Mucosa of stomach (tissue), 1 donor: ENCODE measurements around the gene TMEM232.

Experiments used
- H3K27me3 ChIP-seq: one replicate; pipeline ENCODE4 v1.7.0; 2013; ENCODE audit warnings: mild to moderate bottlenecking, low read length; ENCODE audit not compliant: control insufficient read depth, insufficient read depth
- H3K36me3 ChIP-seq: one replicate; pipeline ENCODE4 v1.7.0; 2013; ENCODE audit warnings: low read length; ENCODE audit not compliant: control insufficient read depth, insufficient read depth
- H3K4me1 ChIP-seq: one replicate; pipeline ENCODE4 v1.7.0; 2013; ENCODE audit warnings: mild to moderate bottlenecking, low read length; ENCODE audit not compliant: control insufficient read depth, insufficient read depth
- H3K4me3 ChIP-seq: one replicate; pipeline ENCODE4 v1.7.0; 2013; ENCODE audit warnings: low read length
- H3K9ac ChIP-seq: one replicate; pipeline ENCODE4 v1.7.0; 2013; ENCODE audit warnings: mild to moderate bottlenecking, low read length, moderate library complexity
- H3K9me3 ChIP-seq: one replicate; pipeline ENCODE4 v1.7.0; 2013; ENCODE audit warnings: mild to moderate bottlenecking, low read length, moderate library complexity; ENCODE audit not compliant: control insufficient read depth
- donor health status: Pancreatic carcinoma.

TMEM232 gene

DNA sequence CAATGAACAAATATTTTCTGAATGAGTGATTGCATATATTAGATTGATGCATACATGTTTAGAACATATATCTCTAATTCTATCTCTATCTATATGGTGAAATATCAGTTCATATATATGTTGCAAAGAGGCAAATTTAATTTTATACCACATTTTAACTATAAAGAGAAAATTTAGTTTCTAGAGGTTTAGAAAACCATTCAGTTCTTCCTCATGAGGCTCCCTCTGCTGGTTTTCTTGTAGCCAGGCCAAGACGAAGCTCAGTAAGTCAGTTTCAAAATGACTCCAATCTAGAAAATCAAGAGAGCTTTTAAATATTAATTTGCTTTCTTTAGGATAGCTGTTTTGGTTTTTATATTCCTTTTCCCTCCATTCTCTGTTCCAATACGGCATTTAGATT is 312.1 kb downstream of the TMEM232 start:
- no peak overlapping the region for H3K9ac ChIP-seq
- H3K36me3 ChIP-seq: no peaks in the 10 kb centered on the region
- no peaks in the 10 kb centered on the region for H3K9me3 ChIP-seq
- no peaks in the 10 kb centered on the region for H3K27me3 ChIP-seq
- H3K4me3 ChIP-seq: no peak overlapping the region
- H3K4me1 ChIP-seq: no peaks in the 10 kb centered on the region

DNA sequence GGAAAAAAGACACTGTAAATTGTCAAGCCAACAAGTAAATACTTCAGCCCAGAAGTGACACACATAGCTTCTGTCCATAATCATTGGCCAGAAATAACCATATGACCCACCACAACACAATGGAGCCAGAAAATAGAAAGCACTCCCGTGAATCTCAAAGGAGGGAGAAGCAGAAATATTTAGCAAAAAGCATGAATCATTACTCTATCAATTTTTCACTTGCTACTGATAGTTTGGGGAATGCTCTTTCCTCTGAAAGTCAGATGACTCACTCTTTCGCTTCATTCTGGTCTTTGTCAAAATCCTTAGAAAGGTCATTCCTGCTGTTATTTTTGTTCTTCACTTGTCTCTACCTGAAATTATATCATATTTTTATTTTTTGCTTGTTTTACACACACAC is 312.6 kb downstream of the TMEM232 start:
- Histone ChIP-seq H3K4me3 (no peak overlapping the region), H3K27me3 (no peaks in the 10 kb centered on the region), H3K9me3 (no peaks in the 10 kb centered on the region), H3K36me3 (no peaks in the 10 kb centered on the region), H3K9ac (no peak overlapping the region), H3K4me1 (no peaks in the 10 kb centered on the region)

DNA sequence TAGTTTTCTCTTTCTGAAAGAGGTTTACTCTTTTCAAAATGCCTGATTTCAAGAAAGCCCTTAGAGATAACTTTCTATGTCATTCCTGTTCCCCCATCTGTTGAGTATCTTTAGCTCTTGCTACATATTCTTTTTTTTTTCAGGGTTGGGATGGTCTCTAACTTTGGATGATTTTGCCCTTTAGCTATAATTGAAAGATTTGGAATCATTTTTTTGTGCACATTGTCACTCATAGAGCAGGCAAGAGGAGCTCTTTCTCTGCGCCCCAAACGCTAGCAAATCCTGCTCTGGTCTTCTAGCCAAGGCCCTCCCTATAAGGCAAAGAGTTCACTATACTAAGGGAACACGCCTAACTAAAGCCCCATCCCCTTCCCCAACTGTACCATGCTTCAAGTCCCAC is 316.9 kb downstream of the TMEM232 start:
- Histone ChIP-seq H3K9ac (no peak overlapping the region), H3K27me3 (no peaks in the 10 kb centered on the region), H3K4me3 (no peak overlapping the region), H3K4me1 (no peaks in the 10 kb centered on the region), H3K36me3 (no peaks in the 10 kb centered on the region), H3K9me3 (no peaks in the 10 kb centered on the region)

DNA sequence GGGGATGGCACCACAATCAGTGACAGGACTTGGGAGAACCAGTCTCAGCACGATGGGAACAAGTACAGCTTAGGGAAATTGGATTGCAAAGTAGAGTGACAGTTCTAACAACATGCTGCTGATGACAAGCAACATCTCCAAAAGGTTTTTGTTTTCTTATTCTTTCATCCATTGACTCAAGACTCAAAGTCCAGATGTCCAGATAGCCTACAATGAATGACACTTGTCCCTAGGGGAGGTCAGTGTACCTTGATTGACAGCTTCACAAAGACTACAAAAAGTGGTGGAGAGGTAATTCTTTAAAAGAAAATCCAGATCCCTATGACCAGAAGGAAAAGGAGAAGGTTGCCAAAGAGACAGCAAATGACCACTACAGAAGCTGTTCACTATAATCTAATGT is 323.9 kb downstream of the TMEM232 start:
- Histone ChIP-seq H3K36me3 (no peaks in the 10 kb centered on the region), H3K4me1 (no peaks in the 10 kb centered on the region), H3K9ac (no peak overlapping the region), H3K4me3 (no peak overlapping the region), H3K9me3 (no peaks in the 10 kb centered on the region), H3K27me3 (no peaks in the 10 kb centered on the region)

DNA sequence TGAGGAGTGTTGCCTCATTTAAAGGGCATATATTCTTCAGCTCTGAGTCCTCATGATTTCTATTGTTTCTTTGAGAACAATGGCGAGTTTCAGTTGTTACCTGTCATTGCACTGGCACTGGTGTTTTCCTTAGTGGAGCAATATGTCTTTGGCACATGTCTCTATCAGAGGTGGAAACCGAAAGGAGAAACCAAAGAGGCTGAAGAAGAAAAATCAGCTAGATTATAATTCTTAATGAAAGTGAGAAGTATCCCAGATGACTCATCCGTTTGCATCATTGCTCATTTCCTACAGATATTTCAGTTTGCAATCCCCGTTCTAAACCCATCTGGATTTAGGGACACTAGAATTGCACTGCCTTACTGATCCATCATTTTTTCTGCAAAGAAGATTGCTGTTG is 324.6 kb downstream of the TMEM232 start:
- Histone ChIP-seq H3K27me3 (no peaks in the 10 kb centered on the region), H3K36me3 (no peaks in the 10 kb centered on the region), H3K9ac (no peak overlapping the region), H3K9me3 (no peaks in the 10 kb centered on the region), H3K4me3 (no peak overlapping the region), H3K4me1 (no peaks in the 10 kb centered on the region)

DNA sequence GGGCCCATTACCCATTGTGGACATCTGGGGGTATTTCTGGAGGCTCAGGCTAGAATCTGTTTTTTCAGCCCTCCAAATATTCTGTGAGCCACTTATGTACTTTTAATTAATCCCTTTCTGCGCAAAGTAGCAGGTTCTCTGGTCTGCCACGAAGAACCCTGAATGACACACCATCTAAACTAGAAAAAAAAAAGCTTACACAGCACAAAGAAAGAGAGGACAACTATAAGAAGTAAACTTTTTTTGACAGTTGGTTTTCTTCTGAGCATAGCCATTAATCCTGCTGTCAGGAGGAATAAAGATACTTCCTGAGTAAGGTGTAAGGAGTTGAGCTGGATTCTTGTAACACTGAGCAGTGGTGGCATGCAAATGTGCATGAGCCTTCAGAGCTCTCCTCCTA is 327.5 kb downstream of the TMEM232 start:
- no peaks in the 10 kb centered on the region for H3K36me3 ChIP-seq
- H3K4me3 ChIP-seq: no peak overlapping the region
- H3K4me1 ChIP-seq: no peaks in the 10 kb centered on the region
- no peaks in the 10 kb centered on the region for H3K27me3 ChIP-seq
- no peak overlapping the region for H3K9ac ChIP-seq
- no peaks in the 10 kb centered on the region for H3K9me3 ChIP-seq

DNA sequence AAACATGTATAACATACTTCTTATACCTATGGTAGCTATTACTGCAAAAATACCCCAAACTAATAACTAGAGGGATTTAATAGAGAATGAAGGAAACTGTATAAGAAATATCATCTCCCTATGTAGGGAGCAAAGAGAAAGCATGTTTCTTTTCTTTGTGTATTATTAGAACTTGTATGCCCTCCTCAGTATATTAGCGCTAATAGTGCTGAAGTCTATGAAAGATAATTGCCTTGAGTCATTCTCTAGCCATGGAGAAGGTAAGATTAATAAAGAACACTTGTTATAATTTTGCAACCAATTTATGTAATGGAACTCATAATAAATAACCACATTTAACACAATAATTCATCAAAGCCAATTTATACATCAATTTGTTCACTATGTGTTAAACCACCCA is 329.2 kb downstream of the TMEM232 start:
- H3K9me3 ChIP-seq: no peaks in the 10 kb centered on the region
- no peak overlapping the region for H3K4me3 ChIP-seq
- no peaks in the 10 kb centered on the region for H3K27me3 ChIP-seq
- H3K4me1 ChIP-seq: no peaks in the 10 kb centered on the region
- no peaks in the 10 kb centered on the region for H3K36me3 ChIP-seq
- no peak overlapping the region for H3K9ac ChIP-seq

DNA sequence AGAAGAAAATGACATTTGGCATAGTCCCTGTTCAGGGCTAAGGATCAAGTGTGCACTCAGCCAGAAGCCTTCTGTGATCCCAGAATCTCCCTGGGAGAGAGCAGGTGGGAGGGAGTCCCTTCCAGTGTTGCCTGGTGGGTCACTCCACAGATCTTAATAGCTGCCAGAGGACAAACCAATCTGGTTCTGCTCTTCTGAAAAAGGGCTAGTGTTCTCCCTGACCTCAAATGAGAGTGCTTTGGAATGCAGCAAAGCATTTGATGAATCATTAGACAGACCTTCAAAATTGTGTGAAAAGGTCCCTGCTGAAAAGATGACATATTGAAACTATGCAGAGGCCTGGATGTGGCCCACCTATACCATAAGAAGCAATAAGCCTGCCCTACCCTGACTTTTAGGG is 339.7 kb downstream of the TMEM232 start:
- no peaks in the 10 kb centered on the region for H3K9me3 ChIP-seq
- no peaks in the 10 kb centered on the region for H3K27me3 ChIP-seq
- H3K4me1 ChIP-seq: no peaks in the 10 kb centered on the region
- no peak overlapping the region for H3K4me3 ChIP-seq
- no peak overlapping the region for H3K9ac ChIP-seq
- no peaks in the 10 kb centered on the region for H3K36me3 ChIP-seq

DNA sequence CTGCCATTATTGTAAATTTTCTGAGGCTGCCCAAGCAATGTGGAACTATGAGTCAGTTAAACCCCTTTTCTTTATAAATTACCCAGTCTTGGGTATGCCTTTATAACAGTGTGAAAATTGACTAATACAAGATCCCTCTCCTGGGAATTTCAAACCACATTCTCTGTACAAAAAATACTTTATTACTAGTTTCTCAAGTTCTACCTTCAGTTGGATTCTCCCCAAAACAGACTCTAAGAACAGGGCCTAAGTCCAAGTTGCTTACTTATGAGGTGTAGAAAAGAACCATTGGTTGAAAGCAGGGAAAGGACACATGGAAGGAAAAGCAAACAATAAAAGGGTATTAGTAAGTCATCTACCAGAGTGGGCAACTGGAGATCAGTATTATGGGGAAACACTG is 343.2 kb downstream of the TMEM232 start:
- no peaks in the 10 kb centered on the region for H3K36me3 ChIP-seq
- no peaks in the 10 kb centered on the region for H3K27me3 ChIP-seq
- H3K4me3 ChIP-seq: no peak overlapping the region
- no peak overlapping the region for H3K9ac ChIP-seq
- no peaks in the 10 kb centered on the region for H3K9me3 ChIP-seq
- H3K4me1 ChIP-seq: no peaks in the 10 kb centered on the region

DNA sequence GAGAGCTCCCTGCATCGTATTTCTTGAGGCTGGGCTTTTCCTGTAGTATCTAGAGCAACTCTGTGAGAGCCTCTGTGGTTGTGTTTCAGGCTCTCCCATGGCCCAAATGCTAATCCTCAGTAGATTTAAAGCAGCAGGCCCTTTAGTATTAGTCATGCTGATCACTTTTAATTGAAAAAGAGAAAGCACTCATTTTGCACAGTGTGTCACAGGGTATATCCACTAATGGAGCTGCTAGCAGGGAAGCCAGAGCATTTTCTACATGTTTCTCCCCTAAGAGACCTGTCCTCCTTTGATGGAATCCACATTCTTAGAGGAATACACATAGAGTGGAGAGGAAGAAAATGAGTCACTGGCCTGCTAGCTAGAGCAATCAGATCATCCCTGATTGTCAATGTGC is 348.5 kb downstream of the TMEM232 start:
- Histone ChIP-seq H3K4me1 (no peaks in the 10 kb centered on the region), H3K27me3 (no peaks in the 10 kb centered on the region), H3K9ac (no peak overlapping the region), H3K4me3 (no peak overlapping the region), H3K9me3 (no peaks in the 10 kb centered on the region), H3K36me3 (no peaks in the 10 kb centered on the region)

DNA sequence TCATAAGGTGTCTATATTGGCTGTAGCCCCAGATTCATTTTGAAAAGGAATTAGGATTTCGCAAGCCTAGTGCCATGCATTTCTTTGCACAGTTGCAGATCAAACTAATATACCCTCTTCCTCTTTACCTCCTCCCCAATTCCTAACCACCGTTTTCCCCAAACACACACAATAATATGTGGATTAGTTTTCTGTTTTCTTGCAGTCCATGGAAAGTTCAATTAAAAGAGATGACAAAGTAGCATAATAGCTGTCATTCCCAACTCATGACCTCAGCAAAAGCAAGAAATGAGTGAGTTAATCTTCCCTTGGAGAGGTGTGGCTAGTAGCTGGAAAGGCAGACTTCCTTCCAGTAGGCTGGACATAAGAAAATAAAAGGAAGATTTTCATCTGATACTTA is 349.1 kb downstream of the TMEM232 start:
- Histone ChIP-seq H3K27me3 (no peaks in the 10 kb centered on the region), H3K9ac (no peak overlapping the region), H3K9me3 (no peaks in the 10 kb centered on the region), H3K36me3 (no peaks in the 10 kb centered on the region), H3K4me1 (no peaks in the 10 kb centered on the region), H3K4me3 (no peak overlapping the region)

DNA sequence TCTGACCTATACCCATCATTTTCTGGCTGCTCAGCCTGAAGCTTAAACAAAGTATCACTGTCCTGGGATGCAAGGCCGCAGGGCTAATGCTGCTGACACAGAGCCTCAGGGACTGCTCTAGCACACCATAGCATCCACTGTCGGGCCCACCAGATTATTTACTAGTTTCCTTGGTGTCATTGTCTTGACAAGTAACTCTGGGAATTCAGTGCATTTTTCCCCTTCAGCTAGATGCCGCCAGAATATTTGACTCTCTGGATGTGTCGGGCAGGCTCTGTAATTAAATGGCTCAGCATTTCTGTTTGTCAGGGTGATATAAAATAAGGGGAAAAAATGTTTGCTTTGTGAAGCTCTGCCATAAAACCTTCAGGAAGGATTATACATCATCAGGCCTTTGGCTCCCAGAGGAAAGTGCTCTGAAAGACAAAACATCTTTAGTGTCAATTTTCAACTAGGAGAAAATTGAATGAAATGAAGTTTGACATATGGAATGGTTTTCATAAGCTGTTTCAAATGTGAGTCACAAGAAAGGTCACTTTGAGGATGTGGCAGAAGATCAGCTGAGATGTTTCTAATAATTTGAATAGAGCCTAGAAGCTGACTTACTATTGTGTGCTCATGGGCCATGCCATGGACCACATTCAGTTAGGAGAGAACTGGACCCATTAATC is 350.1 kb downstream of the TMEM232 start:
- H3K9me3 ChIP-seq: no peaks in the 10 kb centered on the region
- no peaks in the 10 kb centered on the region for H3K36me3 ChIP-seq
- no peak overlapping the region for H3K9ac ChIP-seq
- H3K4me3 ChIP-seq: no peak overlapping the region
- H3K27me3 ChIP-seq: no peaks in the 10 kb centered on the region
- no peaks in the 10 kb centered on the region for H3K4me1 ChIP-seq

DNA sequence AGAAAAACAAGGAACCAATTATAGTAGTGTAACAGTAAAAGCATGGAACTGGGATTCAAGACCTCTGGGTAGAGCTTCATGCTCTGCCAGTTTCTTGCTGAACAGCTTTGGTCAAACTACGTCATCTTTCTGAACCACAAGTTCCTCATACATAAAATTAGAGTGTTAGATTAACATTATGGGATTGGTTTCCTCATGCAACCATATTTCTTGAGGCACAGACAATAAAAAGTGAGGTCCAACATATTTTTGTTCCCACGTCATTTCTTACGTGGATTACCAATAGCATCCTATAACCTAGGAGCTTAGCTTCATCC is 354.8 kb downstream of the TMEM232 start:
- Histone ChIP-seq H3K27me3 (no peaks in the 10 kb centered on the region), H3K9ac (no peak overlapping the region), H3K36me3 (no peaks in the 10 kb centered on the region), H3K9me3 (no peaks in the 10 kb centered on the region), H3K4me1 (no peaks in the 10 kb centered on the region), H3K4me3 (no peak overlapping the region)
